ENCODE data around the gene PAPSS2. TPM values are rescaled to one million over a fixed set of nuclear protein-coding genes. Genes with fewer than 3 reads are reported as not detected.
"Not testable (repeated sequence)": the region's sequence is repeated elsewhere in the genome, so short reads cannot be mapped to it uniquely, and the experiment has no call there.

The PAPSS2 gene
- total RNA-seq, 4 donors from 2014 or later = 17.3 to 117 (median 88.4) TPM

DNA sequence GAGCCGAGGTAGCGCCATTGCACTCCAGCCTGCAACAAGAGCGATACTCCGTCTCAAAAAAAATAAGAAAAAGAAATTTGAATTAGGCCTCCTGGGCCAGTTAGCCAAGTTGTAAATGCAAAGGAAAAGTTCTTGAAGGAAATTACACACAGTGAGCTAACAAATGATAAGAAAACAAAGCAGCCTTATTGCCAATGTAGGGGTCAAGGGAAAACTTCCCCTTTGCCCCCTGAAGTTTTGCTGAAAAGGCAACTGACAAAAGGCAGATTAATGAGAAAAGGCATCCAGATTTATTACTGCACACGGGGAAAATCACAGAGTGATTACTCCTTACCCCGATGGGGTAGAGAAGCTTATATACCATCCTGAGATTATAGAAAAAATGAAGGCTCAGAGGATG is 70.3 kb downstream of the PAPSS2 start:
- H3K9me3 ChIP-seq = no peaks in the 10 kb centered on the region
- no peak overlapping the region for H3K4me3 ChIP-seq
- no peaks in the 10 kb centered on the region for H3K36me3 ChIP-seq
- H3K27me3 ChIP-seq = no peaks in the 10 kb centered on the region
- no peak overlapping the region for H3K27ac ChIP-seq
- in situ Hi-C loops (cut with MboI; ENCODE audit: low pct_ligation_motif_present in 1 of 4, low pct_unique_long_range_greater_than_20kb in 1 of 4, low sequenced_read_pairs in 3 of 4) = loop anchor here (10.0 to 25.0 kb wide), 2 partner anchors 75 to 193 kb away; partner anchors contain the start of gene PAPSS2 (in 1 of the 4)
- TF ChIP-seq POLR2A (IDR thresholded peaks at IDR 0.05) = no peak
- no peak for TF ChIP-seq EP300 (IDR thresholded peaks at IDR 0.05; ENCODE audit: low read depth)
- no peak for TF ChIP-seq POLR2AphosphoS5 (IDR thresholded peaks at IDR 0.05)
- TF ChIP-seq, protein P1, sequence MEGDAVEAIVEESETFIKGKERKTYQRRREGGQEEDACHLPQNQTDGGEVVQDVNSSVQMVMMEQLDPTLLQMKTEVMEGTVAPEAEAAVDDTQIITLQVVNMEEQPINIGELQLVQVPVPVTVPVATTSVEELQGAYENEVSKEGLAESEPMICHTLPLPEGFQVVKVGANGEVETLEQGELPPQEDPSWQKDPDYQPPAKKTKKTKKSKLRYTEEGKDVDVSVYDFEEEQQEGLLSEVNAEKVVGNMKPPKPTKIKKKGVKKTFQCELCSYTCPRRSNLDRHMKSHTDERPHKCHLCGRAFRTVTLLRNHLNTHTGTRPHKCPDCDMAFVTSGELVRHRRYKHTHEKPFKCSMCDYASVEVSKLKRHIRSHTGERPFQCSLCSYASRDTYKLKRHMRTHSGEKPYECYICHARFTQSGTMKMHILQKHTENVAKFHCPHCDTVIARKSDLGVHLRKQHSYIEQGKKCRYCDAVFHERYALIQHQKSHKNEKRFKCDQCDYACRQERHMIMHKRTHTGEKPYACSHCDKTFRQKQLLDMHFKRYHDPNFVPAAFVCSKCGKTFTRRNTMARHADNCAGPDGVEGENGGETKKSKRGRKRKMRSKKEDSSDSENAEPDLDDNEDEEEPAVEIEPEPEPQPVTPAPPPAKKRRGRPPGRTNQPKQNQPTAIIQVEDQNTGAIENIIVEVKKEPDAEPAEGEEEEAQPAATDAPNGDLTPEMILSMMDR (IDR thresholded peaks at IDR 0.05) = no peak
- peaks cover 0 to 3% (median 0%) of the 10 kb centered on the region in 4 donors for H3K4me1 ChIP-seq
- intact Hi-C loops (cut with DNase I; ENCODE audit: low total_unique reads) = no loop called here
- no peak for DNase-seq
- WGBS, 2 donors (ENCODE audit: low coverage in 1 of 2) = 48 to 74% methylated on average over 4 to 6 of the region's 6 CpGs

GRCh38 chr10:87733081-87733480 is 73.4 kb downstream of the PAPSS2 start:
- DNase-seq = no peak
- Histone ChIP-seq H3K27me3 (no peaks in the 10 kb centered on the region), H3K4me3 (no peak overlapping the region), H3K27ac (no peak overlapping the region), H3K36me3 (no peaks in the 10 kb centered on the region), H3K9me3 (no peaks in the 10 kb centered on the region), H3K4me1 (peaks cover 0 to 5% (median 0%) of the 10 kb centered on the region in 4 donors)
- 75 to 77% methylated on average over 4 to 5 of the region's 5 CpGs for WGBS, 2 donors (ENCODE audit: low coverage in 1 of 2)
- no peak for TF ChIP-seq EP300 (IDR thresholded peaks at IDR 0.05; ENCODE audit: low read depth)
- in situ Hi-C loops (cut with MboI; ENCODE audit: low pct_ligation_motif_present in 1 of 4, low pct_unique_long_range_greater_than_20kb in 1 of 4, low sequenced_read_pairs in 3 of 4) = loop anchor here (25.0 kb wide), 1 partner anchor 196 kb away; no protein-coding TSS in a partner anchor
- intact Hi-C loops (cut with DNase I; ENCODE audit: low total_unique reads) = no loop called here

- no peak for DNase-seq
- Histone ChIP-seq H3K4me1 (peaks cover 0 to 5% (median 0%) of the 10 kb centered on the region in 4 donors), H3K27me3 (no peaks in the 10 kb centered on the region), H3K27ac (no peak overlapping the region), H3K4me3 (no peak overlapping the region), H3K9me3 (no peaks in the 10 kb centered on the region), H3K36me3 (no peaks in the 10 kb centered on the region)
- 40% methylated on average over 7 of the region's 7 CpGs; no CpG with 5 or more reads in 1 of the 2 donors for WGBS, 2 donors (ENCODE audit: low coverage in 1 of 2)
- in situ Hi-C loops (cut with MboI; ENCODE audit: low pct_ligation_motif_present in 1 of 4, low pct_unique_long_range_greater_than_20kb in 1 of 4, low sequenced_read_pairs in 3 of 4) (loop anchor here (25.0 kb wide), 1 partner anchor 198 kb away; no protein-coding TSS in a partner anchor), intact Hi-C loops (cut with DNase I; ENCODE audit: low total_unique reads) (no loop called here)
- TF ChIP-seq EP300 (IDR thresholded peaks at IDR 0.05; ENCODE audit: low read depth) = no peak
- TF ChIP-seq, protein P1 (IDR thresholded peaks at IDR 0.05) = peak; percentile 66 to 72 (median 70)
Measured at GRCh38 chr10:87734987-87735827, 75.5 kb downstream of the PAPSS2 start.

DNA sequence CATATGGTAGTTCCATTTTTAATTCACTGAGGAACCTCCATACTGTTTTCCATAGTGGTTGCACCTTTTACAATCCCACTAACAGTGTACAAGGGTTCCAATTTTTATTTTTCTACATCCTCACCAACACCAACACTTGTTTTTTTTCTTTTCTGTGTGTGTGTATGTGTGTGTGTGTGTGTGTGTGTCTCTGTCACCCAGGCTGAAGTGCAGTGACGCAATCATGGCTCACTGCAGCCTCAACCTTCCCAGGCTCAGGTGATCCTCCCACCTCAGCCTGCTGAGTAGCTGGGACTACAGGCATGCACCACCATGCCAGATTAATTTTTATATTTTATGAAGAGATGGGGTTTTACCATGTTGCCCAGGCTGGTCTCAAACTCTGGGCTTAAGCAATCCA is 78.6 kb downstream of the PAPSS2 start:
- intact Hi-C loops (cut with DNase I; ENCODE audit: low total_unique reads); H3K4me1 ChIP-seq; H3K27me3 ChIP-seq; H3K27ac ChIP-seq; H3K4me3 ChIP-seq; DNase-seq; H3K36me3 ChIP-seq; H3K9me3 ChIP-seq: not testable (repeated sequence)
- 96 to 100% methylated on average over 1 of the region's 1 CpG for WGBS, 2 donors (ENCODE audit: low coverage in 1 of 2)
- in situ Hi-C loops (cut with MboI; ENCODE audit: low pct_ligation_motif_present in 1 of 4, low pct_unique_long_range_greater_than_20kb in 1 of 4, low sequenced_read_pairs in 3 of 4) = loop anchor here (25.0 kb wide), 1 partner anchor 201 kb away; no protein-coding TSS in a partner anchor

- H3K9me3 ChIP-seq = no peaks in the 10 kb centered on the region
- peaks cover 0 to 4% (median 0%) of the 10 kb centered on the region in 4 donors for H3K4me1 ChIP-seq
- H3K27me3 ChIP-seq = no peaks in the 10 kb centered on the region
- intact Hi-C loops (cut with DNase I; ENCODE audit: low total_unique reads) (loop anchor here (10.0 kb wide), 1 partner anchor 85 kb away; the partner anchor contains the start of gene PAPSS2), in situ Hi-C loops (cut with MboI; ENCODE audit: low pct_ligation_motif_present in 1 of 4, low pct_unique_long_range_greater_than_20kb in 1 of 4, low sequenced_read_pairs in 3 of 4) (loop anchor here (25.0 kb wide), 1 partner anchor 202 kb away; no protein-coding TSS in a partner anchor)
- no peak overlapping the region for H3K27ac ChIP-seq
- no peak overlapping the region for H3K4me3 ChIP-seq
- no peak for DNase-seq
- no peak for TF ChIP-seq EP300 (IDR thresholded peaks at IDR 0.05; ENCODE audit: low read depth)
- no peak for TF ChIP-seq POLR2A (IDR thresholded peaks at IDR 0.05)
- no peak for TF ChIP-seq POLR2AphosphoS5 (IDR thresholded peaks at IDR 0.05)
- TF ChIP-seq, protein P1 (IDR thresholded peaks at IDR 0.05) = no peak
- no peaks in the 10 kb centered on the region for H3K36me3 ChIP-seq
- 87 to 91% methylated on average over 4 of the region's 4 CpGs for WGBS, 2 donors (ENCODE audit: low coverage in 1 of 2)
Measured at GRCh38 chr10:87739703-87740102, 80.0 kb downstream of the PAPSS2 start.

All from transverse colon (tissue), 4 donors.